ENCODE data around the gene MPG. TPM values are rescaled to one million over a fixed set of nuclear protein-coding genes. Genes with fewer than 3 reads are reported as not detected.

Gene MPG
- total RNA-seq, 1 experiment from 2014 or later: 258 TPM

- Histone ChIP-seq H3K4me3 (no peak overlapping the region), H3K27me3 (no peaks in the 10 kb centered on the region), H3K36me3 (peaks cover 51% of the 10 kb centered on the region), H3K9me3 (no peaks in the 10 kb centered on the region)
- DNase-seq: no peak
Observed at GRCh38 chr16:61879-62281, 16.1 kb upstream of the MPG start.

GRCh38 chr16:62283-62967, 15.6 kb upstream of the MPG start:
- Histone ChIP-seq H3K4me3 (no peak overlapping the region), H3K36me3 (peaks cover 47% of the 10 kb centered on the region), H3K27me3 (no peaks in the 10 kb centered on the region), H3K9me3 (no peaks in the 10 kb centered on the region)
- no peak for DNase-seq

GRCh38 chr16:62968-63391, 15.0 kb upstream of the MPG start:
- no peaks in the 10 kb centered on the region for H3K9me3 ChIP-seq
- H3K4me3 ChIP-seq: no peak overlapping the region
- H3K36me3 ChIP-seq: peaks cover 41% of the 10 kb centered on the region
- H3K27me3 ChIP-seq: no peaks in the 10 kb centered on the region
- DNase-seq: no peak

GRCh38 chr16:63466-63865, 14.6 kb upstream of the MPG start:
- no peak overlapping the region for H3K4me3 ChIP-seq
- peaks cover 39% of the 10 kb centered on the region for H3K36me3 ChIP-seq
- DNase-seq: no peak
- no peaks in the 10 kb centered on the region for H3K9me3 ChIP-seq
- no peaks in the 10 kb centered on the region for H3K27me3 ChIP-seq

GRCh38 chr16:63998-64913, 13.8 kb upstream of the MPG start:
- H3K4me3 ChIP-seq: no peak overlapping the region
- H3K9me3 ChIP-seq: no peaks in the 10 kb centered on the region
- DNase-seq: no peak
- no peaks in the 10 kb centered on the region for H3K27me3 ChIP-seq
- H3K36me3 ChIP-seq: peaks cover 31% of the 10 kb centered on the region

- Histone ChIP-seq H3K27me3 (no peaks in the 10 kb centered on the region), H3K9me3 (no peaks in the 10 kb centered on the region), H3K4me3 (no peak overlapping the region), H3K36me3 (peaks cover 28% of the 10 kb centered on the region)
- no peak for DNase-seq
Observed at GRCh38 chr16:64914-65255, 13.1 kb upstream of the MPG start.

- Histone ChIP-seq H3K4me3 (no peak overlapping the region), H3K9me3 (no peaks in the 10 kb centered on the region), H3K27me3 (no peaks in the 10 kb centered on the region), H3K36me3 (peaks cover 22% of the 10 kb centered on the region)
- DNase-seq: peak; percentile 76
Observed at GRCh38 chr16:65745-66144, 12.3 kb upstream of the MPG start.

GRCh38 chr16:66309-67182, 11.5 kb upstream of the MPG start:
- DNase-seq: no peak
- peaks cover 19% of the 10 kb centered on the region for H3K36me3 ChIP-seq
- no peaks in the 10 kb centered on the region for H3K9me3 ChIP-seq
- H3K27me3 ChIP-seq: no peaks in the 10 kb centered on the region
- no peak overlapping the region for H3K4me3 ChIP-seq

- Histone ChIP-seq H3K9me3 (no peaks in the 10 kb centered on the region), H3K36me3 (peaks cover 19% of the 10 kb centered on the region), H3K4me3 (no peak overlapping the region), H3K27me3 (no peaks in the 10 kb centered on the region)
- no peak for DNase-seq
Observed at GRCh38 chr16:67183-67791, 10.7 kb upstream of the MPG start.

- Histone ChIP-seq H3K36me3 (peaks cover 16% of the 10 kb centered on the region), H3K27me3 (no peaks in the 10 kb centered on the region), H3K4me3 (no peak overlapping the region), H3K9me3 (no peaks in the 10 kb centered on the region)
- DNase-seq: no peak
Observed at GRCh38 chr16:67884-68789, 9.9 kb upstream of the MPG start.

- Histone ChIP-seq H3K4me3 (no peak overlapping the region), H3K36me3 (peaks cover 5% of the 10 kb centered on the region), H3K9me3 (no peaks in the 10 kb centered on the region), H3K27me3 (no peaks in the 10 kb centered on the region)
- DNase-seq: no peak
Observed at GRCh38 chr16:69181-69580, 8.8 kb upstream of the MPG start.

- H3K36me3 ChIP-seq: no peaks in the 10 kb centered on the region
- peak overlapping the region; percentile 87 for H3K4me3 ChIP-seq
- H3K9me3 ChIP-seq: no peaks in the 10 kb centered on the region
- DNase-seq: no peak
- no peaks in the 10 kb centered on the region for H3K27me3 ChIP-seq
Observed at GRCh38 chr16:71210-71539, 6.8 kb upstream of the MPG start.

- no peaks in the 10 kb centered on the region for H3K27me3 ChIP-seq
- no peaks in the 10 kb centered on the region for H3K9me3 ChIP-seq
- no peaks in the 10 kb centered on the region for H3K36me3 ChIP-seq
- H3K4me3 ChIP-seq: peak overlapping the region; percentile 87
- peak; percentile 88 for DNase-seq
Observed at GRCh38 chr16:71540-72401, 6.3 kb upstream of the MPG start.

- Histone ChIP-seq H3K36me3 (no peaks in the 10 kb centered on the region), H3K4me3 (peak within 1 kb of the TSS; percentile 87), H3K27me3 (no peaks in the 10 kb centered on the region), H3K9me3 (no peaks in the 10 kb centered on the region)
- peak; percentile 70 for DNase-seq
Observed at GRCh38 chr16:72561-73548, 5.2 kb upstream of the MPG start, which contains the start of gene RHBDF1. TSS of gene RHBDF1 (minus strand) at chr16:72631. CDS start at chr16:65015, 7,616 bp downstream.

All from MG63 (cell line).